Measurements from ENCODE around the gene SART1. TPM values are rescaled to one million over a fixed set of nuclear protein-coding genes. Genes with fewer than 3 reads are reported as not detected.

Gene SART1
- 14.6 TPM for total RNA-seq

- ATAC-seq (peak; percentile 96), DNase-seq (ENCODE audit: low spot score) (peak; percentile 98)
Measured at GRCh38 chr11:65961267-65962140, at the start of gene SART1. SART1 (plus strand) TSS chr11:65961734; CDS start chr11:65961781, 47 bp downstream.

- no peak for ATAC-seq
- no peak for DNase-seq (ENCODE audit: low spot score)
Measured at GRCh38 chr11:65912845-65913244, 48.7 kb upstream of the SART1 start.

GRCh38 chr11:65915101-65915820 is 46.3 kb upstream of the SART1 start:
- ATAC-seq (no peak), DNase-seq (ENCODE audit: low spot score) (no peak)

- ATAC-seq: no peak
Measured at GRCh38 chr11:65915821-65916251, 45.7 kb upstream of the SART1 start.

GRCh38 chr11:65916391-65916790 is 45.1 kb upstream of the SART1 start:
- ATAC-seq (no peak), DNase-seq (ENCODE audit: low spot score) (no peak)

More at GRCh38 chr11:65915821-65916251, 45.7 kb upstream of the SART1 start:
- DNase-seq (ENCODE audit: low spot score): no peak

- ATAC-seq: no peak
- no peak for DNase-seq (ENCODE audit: low spot score)
Measured at GRCh38 chr11:65917077-65917433, 44.5 kb upstream of the SART1 start.

GRCh38 chr11:65917434-65918210 is 43.9 kb upstream of the SART1 start:
- no peak for ATAC-seq
- DNase-seq (ENCODE audit: low spot score): no peak

- no peak for DNase-seq (ENCODE audit: low spot score)
- ATAC-seq: no peak
Measured at GRCh38 chr11:65918211-65919140, 43.1 kb upstream of the SART1 start, which contains the start of gene C11orf68. C11orf68 (minus strand) TSS chr11:65919062; CDS start chr11:65919031, 31 bp downstream.

GRCh38 chr11:65919141-65919572 is 42.4 kb upstream of the SART1 start, which contains the start of gene DRAP1:
DRAP1 (plus strand) TSS chr11:65919426; CDS start chr11:65919502, 76 bp downstream.
- ATAC-seq (peak; percentile 92), DNase-seq (ENCODE audit: low spot score) (peak; percentile 99)

- peak; percentile 63 for DNase-seq (ENCODE audit: low spot score)
- peak; percentile 55 for ATAC-seq
Measured at GRCh38 chr11:65919573-65920371, 41.8 kb upstream of the SART1 start.

- ATAC-seq (no peak), DNase-seq (ENCODE audit: low spot score) (no peak)
Measured at GRCh38 chr11:65920372-65920802, 41.1 kb upstream of the SART1 start.

- DNase-seq (ENCODE audit: low spot score): no peak
- ATAC-seq: no peak
Measured at GRCh38 chr11:65921033-65921555, 40.4 kb upstream of the SART1 start.

GRCh38 chr11:65921876-65922275 is 39.7 kb upstream of the SART1 start:
- DNase-seq (ENCODE audit: low spot score) (no peak), ATAC-seq (no peak)

- DNase-seq (ENCODE audit: low spot score) (no peak), ATAC-seq (no peak)
Measured at GRCh38 chr11:65922565-65922964, 39.0 kb upstream of the SART1 start.

GRCh38 chr11:65925397-65925796 is 36.1 kb upstream of the SART1 start:
- DNase-seq (ENCODE audit: low spot score) (no peak), ATAC-seq (no peak)

- ATAC-seq (peak; percentile 36), DNase-seq (ENCODE audit: low spot score) (no peak)
Measured at GRCh38 chr11:65927904-65928397, 33.6 kb upstream of the SART1 start.

GRCh38 chr11:65928667-65929066 is 32.9 kb upstream of the SART1 start:
- ATAC-seq (no peak), DNase-seq (ENCODE audit: low spot score) (no peak)

- DNase-seq (ENCODE audit: low spot score) (no peak), ATAC-seq (no peak)
Measured at GRCh38 chr11:65931773-65932557, 29.6 kb upstream of the SART1 start.

Data from left lobe of liver (tissue), 2 donors.